NCI-H460 (cell line): Measurements from ENCODE around the gene CDC42BPB. TPM values are rescaled to one million over a fixed set of nuclear protein-coding genes. Genes with fewer than 3 reads are reported as not detected.
"Not testable (repeated sequence)": the region's sequence is repeated elsewhere in the genome, so short reads cannot be mapped to it uniquely, and the experiment has no call there.

Experiments used
- DNase-seq: peaks from one replicate; pipeline ENCODE4 v3.0.0-alpha.2; 2016; ENCODE audit warnings: low read depth; ENCODE audit errors: extremely low read depth
- total RNA-seq: library from RNA; depleted of rRNA; stranded (reverse); fragments of >200 nt; shearing (Covaris generic); gene quantifications from 2 replicates; pipeline ENCODE4 v1.2.3, GENCODE V29; 2014

Gene CDC42BPB
- total RNA-seq, 1 experiment from 2014 or later: 54.9 TPM

DNA sequence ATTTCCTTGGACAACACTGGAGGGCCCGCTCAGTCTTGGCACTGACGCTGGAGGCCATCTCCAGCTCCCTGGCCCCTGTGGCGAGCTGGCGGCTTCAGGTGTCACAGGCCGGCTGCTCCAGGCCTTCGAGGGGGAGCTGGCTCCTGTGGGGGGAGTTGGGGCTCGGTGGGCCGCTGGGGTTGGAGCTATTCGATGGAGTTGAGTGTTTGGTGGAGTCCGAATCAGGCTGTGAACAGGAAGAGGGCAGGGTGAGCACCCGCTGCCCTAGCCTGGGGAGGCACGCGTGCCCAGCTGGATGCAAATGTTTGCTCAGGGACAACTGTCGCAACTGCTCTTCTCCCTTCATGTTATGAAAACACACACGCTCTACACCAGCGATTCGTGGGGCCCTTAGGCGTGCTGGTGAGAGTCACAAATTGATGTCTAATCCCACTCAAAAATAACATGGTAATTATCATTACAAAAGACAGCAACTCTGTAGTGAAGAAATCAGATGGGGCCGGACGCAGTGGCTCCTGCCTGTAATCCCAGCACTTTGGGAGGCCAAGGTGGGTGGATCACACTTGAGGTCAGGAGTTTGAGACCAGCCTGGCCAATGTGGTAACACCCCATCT is 123.6 kb downstream of the CDC42BPB start:
- no peak for DNase-seq

DNA sequence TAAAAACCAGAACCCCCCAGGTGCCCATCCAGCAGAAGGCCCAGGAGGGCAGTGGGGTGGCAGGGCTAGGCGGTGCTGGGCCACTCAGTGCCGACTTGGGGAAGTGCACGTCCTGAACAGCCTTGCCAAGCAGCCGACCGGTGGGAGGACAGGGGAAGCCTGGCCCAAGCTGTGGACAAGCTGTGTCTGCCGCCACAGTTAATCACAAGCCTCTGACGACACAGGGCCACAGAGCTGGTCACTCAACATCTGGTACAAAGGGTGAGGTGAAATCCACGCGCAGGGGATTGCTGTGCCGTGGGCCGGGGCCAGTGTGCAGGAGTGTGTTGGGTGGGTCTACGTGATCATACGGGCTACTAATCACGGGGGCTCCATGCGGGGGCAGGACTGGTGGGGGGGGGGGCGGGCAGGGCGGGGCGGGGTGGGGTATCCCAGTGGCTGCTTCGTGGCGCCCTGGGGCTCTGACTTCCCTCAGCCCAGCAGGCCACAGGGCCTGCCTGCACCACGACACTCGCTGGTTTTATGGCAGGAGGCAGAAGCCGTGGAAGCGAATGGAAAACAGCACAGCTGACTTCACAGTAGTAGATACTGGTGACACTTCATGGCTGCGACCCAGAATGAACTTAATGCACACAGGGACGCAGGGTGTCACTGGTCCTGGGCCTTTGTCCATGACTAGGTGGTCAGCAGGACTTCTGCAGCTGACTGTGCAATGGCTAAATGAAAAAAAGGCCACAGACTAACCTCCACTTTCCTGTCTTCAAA is 124.7 kb downstream of the CDC42BPB start:
- DNase-seq: no peak

DNA sequence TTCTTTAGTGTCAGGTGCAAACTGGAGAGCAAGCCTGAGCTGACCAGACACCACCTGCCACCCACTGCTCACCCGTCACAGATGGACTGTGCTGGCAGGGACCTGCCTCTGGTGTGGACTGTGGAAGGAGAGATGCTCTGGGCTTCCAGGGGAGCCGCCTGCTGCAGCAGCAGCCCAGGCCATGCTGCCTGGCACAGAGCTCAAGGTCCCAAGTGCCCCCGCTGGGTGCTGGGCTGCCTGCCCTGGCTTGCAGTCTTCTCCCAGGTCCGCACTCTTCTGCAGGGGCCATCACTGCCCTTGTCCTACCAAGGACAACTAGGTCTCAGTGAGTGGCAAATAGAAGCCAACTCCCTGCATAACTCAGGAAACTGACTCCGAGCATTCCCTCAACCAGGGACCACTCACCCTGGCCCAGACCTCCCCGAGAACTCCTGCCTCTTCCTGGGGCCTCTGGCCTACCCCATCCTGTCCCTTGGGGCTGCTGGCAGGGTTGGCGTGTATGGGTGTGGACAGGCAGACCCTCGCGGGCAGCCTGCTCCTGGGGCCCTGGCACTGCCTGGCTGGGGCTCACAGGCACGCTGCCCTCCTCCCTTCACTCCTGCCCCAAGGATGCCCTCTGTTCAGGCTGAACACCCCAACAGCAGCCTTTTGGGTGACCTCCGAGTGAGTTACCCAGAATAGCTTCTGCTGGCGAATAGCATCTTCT is 125.6 kb downstream of the CDC42BPB start:
- DNase-seq: no peak

DNA sequence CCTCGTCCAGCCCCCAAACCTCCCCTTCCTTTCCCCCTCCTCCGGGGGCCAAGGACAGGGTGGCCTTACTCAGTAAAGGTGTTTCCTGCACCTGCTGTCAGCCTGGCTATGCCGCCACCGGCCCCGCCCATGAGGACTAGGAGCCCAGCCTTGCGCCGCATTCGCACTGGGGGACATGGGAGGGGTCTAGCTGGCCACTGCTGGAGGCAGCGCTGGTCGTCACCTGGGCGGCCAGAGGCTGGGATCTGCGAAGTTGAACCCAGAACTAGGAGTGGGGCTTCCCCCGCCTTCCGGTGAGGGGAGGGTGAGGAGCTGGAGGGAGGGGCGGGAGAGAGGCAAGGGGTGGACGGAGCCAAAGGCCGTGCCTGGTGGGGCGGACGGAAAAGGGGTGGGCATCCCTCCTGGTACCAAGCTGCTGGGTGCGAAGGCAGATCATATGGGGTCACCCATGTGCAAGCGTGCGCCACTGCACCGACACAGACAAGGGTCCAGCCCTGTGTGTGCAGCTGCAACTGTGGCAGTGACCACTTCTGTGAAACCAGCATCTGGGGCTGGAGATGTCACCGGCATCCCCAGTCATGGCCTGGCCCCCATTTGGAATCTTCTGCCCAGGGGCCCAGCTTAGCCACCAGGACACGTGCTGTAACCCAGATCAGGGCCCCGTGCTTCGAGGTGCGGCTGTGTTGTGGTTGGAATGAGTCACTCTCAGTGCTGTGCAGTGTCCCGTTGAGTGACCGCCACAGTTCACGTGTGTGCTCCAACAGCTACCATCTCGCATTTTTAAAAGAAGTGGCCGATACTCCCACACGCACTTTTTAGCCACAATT is 126.4 kb downstream of the CDC42BPB start:
- DNase-seq: no peak

DNA sequence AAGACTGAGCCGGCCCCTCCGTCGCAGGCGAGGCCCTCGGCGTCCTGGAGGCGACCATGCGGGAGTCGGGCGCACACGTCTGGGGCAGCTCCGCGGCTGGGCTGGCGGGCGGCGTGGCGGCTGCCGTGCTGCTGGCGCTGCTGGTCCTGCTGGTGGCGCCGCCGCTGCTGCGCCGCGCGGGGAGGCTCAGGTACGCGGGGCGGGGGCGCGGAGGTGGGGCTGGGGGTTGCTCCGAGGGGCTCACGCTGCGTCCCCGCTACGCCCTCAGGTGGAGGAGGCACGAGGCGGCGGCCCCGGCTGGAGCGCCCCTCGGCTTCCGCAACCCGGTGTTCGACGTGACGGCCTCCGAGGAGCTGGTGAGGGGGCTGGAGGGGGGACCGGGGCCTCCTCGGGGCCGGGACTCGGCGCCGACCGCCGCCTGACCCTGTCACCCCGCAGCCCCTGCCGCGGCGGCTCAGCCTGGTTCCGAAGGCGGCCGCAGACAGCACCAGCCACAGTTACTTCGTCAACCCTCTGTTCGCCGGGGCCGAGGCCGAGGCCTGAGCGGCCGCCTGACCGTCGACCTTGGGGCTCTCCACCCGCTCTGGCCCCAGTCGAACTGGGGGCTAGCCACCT is 127.1 kb downstream of the CDC42BPB start:
- no peak for DNase-seq

DNA sequence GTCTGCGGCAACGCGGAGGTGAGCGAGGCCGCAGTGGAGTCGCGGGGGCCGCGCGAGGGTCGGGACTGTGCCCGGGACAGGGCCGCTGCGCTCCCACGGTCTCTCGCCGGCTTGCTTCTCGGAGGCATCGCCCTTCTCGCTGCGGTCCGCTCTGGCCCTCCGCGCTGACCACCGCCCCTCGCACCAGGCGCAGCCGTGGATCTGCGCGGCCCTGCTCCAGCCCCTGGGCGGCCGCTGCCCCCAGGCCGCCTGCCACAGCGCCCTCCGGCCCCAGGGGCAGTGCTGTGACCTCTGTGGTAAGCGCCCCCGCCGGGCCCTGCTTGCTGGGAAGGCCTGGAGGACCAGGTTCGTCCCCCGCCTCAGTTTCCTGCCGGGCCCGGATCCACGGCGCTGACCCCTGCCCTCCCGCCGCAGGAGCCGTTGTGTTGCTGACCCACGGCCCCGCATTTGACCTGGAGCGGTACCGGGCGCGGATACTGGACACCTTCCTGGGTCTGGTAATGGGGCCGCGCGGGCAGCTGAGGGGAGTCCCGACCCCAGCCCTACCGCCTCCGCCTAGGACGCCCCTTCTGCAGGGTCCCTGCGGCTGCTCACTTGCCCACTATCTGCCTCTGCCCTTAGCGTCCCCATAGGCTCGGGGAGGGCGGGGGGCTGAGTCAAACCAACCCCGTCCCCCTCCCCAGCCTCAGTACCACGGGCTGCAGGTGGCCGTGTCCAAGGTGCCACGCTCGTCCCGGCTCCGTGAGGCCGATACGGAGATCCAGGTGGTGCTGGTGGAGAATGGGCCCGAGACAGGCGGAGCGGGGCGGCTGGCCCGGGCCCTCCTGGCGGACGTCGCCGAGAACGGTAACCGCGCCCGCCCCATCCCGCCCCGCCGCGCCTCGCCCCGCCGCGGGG is 127.9 kb downstream of the CDC42BPB start:
- DNase-seq: no peak

DNA sequence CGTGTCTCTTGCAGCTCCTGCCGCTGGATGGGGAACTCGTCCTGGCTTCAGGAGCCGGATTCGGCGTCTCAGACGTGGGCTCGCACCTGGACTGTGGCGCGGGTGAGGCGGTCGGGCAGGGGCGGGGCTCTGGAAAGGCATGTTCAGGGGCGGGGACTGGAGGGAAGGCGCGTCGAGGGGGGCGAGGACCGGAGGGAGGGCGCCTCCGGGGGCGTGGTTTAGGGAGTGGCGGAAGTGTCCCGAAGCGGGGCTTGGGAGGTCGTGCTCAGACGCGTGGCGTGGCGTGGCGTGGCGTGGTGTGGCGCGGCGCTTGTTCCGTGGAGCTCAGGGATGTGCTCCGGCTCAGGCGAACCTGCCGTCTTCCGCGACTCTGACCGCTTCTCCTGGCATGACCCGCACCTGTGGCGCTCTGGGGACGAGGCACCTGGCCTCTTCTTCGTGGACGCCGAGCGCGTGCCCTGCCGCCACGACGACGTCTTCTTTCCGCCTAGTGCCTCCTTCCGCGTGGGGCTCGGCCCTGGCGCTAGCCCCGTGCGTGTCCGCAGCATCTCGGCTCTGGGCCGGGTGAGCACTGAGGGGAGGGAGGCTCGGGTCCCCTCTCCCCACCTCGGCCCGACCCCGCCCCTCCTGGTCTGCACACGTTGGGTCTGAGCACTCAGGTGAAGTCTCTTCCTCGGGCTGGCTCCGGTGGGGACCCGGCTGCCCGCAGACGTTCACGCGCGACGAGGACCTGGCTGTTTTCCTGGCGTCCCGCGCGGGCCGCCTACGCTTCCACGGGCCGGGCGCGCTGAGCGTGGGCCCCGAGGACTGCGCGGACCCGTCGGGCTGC is 128.7 kb downstream of the CDC42BPB start:
- DNase-seq: no peak

DNA sequence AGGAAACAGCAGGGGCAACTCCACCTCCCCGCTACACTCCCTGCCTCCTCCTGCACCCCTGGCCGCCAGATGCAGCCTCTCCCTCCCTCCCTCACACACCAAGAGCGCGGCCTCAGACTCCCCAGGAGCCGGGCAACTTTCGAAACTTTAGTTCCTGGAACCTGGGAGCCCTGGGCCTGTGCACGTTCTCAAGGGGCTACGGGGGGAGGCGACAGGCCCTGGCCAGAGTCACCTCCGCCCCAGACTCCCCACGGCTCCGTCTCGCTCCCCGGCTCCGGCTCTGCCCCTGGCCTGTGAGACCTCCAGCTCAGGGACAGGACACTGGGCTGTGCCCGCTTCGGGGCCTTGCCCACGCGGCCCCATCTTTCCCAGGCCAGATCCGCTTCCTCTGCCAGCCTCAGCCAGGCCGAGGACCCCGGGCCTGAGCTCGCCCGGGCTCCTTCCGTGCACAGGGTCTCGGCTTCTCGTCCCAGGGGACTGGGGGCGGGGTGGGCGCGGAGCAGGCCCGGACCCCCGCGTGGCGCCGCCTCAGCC is 129.4 kb downstream of the CDC42BPB start:
- no peak for DNase-seq

DNA sequence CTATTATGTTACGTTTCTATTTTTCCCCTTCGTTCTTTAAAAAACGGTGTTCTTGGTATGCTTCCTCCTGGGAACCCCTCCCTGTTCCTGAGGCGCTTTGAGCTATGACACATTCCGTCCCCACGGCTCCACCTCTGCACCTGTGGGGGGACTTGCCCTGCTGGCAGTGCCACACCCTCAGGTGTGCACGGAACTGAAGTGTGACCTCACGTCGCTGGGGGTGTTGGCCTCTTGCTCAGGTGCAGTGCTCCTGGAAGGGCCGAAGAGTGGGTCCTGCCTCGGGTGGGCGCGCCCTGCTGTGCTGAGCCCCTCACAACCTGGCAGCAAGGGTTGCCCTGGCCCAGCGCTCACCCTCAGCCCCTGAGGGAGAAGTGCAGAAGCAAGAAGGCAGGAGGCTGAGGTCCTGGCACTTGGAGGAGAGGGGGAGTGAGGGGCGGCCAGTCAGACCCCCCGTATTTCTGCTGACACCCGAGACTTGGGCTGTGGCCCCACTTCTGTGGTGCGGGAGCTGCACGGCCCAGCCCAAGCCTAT is 129.9 kb downstream of the CDC42BPB start:
- no peak for DNase-seq

DNA sequence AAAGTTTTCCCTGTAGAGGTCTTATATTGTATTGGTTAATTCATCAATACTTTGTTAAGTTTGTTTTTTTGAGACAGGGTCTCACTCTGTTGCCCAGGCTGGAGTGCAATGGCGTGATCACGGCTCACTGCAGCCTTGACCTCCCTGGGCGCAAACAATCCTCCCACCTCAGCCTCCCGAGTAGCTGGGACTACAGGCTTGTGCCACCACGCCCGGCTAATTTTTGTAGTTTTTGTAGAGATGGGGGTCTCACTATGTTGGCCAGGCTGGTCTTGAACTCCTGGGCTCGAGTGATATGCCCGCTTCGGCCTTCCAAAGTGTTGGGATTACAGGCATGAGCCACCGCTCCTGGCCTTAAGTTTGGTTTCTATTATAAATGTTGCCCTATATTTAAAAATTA is 130.5 kb downstream of the CDC42BPB start:
- not testable (repeated sequence) for DNase-seq

DNA sequence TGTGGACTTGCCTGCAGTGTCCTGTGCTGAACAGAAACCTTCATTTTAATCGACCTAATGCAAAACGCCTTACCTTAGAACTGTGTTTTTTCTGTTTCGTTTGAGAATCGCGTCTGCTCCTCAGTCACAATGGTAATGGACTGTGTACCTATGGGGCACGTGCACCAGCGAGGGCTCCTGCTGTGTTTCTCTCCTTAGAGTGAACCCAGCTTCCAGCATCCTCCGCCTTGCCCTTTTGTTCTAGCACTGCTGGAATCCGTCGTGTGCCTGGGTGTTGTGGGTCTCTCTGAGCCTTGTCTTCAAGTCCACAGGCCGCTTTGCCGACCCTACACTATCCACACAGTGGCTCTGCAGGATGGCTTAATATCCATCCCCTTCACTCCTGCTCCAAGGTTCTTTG is 131.2 kb downstream of the CDC42BPB start:
- DNase-seq: no peak

DNA sequence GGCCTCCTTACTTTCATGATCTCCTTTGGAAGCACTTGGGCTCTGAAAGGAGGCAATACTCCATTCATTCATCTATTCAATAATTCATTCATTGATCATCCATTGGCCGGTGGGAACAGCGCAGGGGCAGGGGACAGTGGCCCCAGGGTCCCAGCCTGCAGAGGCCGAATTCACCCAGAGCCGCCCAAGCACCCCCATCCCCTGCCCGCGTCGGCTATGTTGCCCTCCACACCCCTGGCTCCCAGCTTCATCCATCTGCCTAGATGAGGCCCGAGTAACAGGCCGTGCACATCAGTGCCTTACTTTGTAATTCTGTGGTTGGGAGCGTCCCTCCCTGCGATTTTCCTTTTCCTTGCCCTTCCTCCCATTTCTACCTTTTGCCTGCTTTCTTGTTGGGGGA is 131.7 kb downstream of the CDC42BPB start:
- no peak for DNase-seq

DNA sequence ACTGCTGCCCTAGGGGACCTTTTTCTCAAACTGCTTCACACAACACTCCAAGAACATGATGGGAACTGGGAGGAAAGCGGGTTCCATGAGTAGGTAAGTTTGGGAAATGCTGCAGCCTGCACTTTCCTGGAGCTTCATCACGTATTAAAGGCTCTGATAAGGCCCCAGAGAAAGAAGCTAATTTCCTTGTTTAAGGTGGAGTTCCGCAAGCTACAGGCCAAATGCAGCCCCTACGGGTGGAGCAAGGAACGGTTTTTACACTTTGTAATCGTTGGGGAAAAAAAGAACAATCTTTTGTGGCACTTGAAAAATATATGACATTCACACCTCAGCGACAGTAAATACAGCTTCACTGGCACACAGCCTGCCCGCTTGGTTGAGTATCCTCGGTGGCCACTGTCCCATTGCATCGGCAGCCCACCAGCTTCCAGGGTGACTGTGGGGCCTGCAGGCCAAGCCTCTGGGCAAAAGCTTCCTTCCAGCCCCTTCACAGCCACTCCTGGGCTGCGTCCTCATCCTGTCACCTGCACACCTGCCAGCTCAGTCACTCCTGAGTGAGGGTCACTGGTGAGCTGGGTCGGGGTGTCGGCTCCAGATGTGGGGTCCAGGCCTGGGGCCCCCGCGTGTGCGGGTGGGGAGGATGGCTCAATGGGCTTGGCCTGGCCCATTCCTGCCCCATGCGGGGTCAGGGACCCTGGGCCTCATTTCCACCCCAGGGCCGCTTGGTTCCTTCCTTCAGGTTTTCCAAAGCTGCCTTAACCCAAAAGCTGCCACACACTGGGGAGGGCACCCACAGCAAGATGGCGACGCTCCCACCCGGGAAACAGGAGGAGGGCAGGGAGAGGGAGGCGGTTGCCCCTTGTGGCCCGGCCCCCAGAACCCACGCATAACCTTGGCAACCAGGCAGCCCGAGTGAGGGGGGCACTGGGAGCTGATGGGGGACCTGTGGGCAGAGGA is 132.4 kb downstream of the CDC42BPB start:
- no peak for DNase-seq

DNA sequence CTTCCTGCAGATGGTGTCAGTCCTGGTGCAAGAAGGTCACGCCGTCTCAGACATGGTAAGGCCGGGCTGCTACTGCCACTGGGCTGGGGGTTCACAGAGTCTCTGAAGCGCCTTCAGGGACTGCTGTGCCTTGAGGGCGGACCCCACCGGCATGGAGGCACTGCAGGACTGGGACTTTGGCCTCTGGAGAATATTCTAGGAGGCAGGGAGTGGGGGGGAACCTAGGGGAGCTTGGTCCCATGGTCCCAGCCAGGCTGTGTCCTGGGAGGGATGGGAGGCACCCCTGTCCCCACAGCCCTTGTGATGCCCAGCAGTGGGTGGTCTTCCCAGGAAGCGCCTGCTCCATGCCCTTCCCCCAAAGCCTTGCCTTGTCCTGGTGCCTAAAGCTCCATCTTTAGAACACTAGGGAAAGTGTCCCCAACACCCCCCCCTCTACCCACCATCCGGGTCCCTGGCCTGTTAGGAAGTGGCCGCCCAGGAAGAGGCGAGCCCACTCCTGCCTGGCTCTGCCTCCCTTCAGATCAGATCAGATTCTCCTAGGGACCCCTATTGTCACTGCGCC is 133.3 kb downstream of the CDC42BPB start:
- no peak for DNase-seq

DNA sequence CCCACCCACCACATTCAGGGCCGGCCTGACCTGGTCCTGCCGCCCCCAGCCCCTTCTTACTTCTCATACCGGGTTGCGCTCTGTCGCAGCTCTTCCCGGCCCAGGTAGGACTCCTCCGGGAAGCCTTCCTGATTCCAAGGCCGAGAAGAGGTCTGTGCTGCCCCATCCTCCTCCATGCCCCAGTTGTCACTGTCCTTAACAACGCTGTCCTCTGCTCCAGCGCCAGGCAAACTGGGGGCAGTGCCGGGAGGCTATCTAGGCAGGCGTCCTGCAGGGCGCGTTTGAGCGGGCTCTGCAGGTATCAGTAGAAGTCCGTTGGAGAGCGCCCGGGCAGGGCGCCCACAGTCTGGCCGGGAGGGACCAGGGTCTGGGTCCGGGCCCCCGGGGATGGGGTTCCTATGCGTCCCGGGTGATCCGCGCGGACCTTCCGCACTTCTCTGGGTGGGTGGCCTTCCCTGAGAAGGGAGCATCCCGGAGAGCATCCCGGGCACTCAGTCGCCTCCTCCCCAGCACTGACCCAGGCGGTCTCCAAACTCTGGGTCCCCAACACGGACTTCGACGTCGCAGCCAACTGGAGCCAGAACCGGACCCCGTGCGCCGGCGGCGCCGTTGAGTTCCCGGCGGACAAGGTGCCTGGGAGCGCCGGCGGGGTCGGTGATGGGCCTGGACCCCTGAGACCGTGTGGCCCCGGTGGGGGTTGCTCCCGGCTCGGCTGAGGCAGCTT is 134.0 kb downstream of the CDC42BPB start:
- no peak for DNase-seq
